HG03097 (cell line): ENCODE measurements around the gene PARP1.

ENCODE experiments used
- ATAC-seq: cut with Tn5 transposase; IDR thresholded peaks from one replicate; pipeline ENCODE4 v1.9.1; 2021; ENCODE audit not compliant: unreplicated experiment, low FRiP score

PARP1 gene

DNA sequence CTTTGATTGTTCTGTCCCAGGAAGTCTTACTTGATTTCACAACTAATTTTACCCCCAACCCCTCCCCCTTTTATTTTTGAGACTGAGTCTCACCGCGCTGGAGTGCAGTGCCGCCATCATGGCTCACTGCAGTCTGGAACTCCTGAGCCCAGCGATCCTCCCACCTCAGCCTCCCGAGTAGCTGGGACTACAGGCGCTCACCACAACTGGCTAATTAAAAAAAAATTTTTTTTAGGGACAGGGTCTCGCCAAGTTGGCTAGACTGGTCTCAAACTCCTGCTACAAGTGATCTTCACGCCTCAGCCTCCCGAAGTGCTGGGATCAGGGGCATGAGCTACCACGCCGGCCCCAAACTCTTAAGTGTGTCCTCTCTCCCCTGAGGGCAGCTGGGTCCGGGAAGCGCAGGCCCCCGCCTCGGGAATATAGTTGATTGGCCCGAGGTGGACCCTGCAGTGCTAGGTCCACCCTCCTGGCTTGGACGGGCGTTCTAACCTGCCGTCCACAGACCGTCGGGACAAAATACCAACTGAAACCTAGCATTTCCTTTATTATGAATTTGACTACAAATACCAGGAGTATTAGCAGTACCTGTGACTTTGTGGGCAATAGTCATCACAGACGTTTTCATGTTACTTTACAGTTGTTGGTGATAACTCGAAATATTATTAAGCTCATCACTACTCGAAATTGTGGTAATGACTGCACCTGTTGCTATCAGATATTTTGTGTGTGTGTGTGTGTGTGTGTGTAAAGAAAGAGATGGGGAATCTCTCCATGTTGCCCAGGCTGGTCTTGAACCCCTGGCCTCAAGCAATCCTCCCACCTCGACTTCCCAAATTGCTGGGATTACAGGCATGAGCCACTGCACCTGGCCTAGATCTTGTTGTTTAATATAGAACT lies 642 bp upstream of the PARP1 start:
- ATAC-seq: no peak

DNA sequence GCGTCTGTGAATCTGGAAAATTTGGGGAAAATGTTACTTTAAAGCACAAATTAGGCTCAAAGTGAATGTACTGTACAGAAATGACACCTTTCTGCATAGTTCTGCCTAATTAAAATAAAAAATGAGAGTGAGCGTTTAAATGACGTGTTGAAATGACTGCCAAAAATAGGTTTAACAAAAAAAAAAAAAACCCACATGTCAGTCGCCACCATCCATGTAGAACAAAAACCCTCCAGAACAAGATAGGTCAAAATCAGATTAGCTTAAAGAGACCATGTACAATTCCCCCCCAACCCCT lies 745 bp downstream of the PARP1 start:
- no peak for ATAC-seq

DNA sequence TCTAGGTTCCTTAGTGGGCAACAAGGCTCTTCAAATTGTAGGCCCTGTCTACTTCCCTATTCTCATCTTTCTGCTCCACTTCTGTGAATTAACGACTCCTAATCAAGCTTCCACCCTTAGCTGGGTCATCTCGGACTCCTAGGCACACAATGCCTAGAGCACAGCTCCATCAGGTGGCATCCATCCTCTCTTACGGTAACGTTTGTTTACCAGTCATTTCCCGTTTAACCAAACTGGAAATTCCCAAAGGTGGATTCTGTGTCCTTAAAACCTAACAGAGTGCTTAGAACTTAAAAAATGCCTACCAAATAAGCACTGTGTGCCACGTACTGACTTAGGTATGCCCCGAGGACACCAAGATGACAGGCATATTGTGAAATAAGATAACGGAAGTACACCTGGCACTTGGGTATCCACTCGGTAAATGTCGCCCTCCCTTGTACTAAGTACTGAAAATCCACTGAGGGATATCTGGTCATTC lies 1.5 kb downstream of the PARP1 start:
- no peak for ATAC-seq

DNA sequence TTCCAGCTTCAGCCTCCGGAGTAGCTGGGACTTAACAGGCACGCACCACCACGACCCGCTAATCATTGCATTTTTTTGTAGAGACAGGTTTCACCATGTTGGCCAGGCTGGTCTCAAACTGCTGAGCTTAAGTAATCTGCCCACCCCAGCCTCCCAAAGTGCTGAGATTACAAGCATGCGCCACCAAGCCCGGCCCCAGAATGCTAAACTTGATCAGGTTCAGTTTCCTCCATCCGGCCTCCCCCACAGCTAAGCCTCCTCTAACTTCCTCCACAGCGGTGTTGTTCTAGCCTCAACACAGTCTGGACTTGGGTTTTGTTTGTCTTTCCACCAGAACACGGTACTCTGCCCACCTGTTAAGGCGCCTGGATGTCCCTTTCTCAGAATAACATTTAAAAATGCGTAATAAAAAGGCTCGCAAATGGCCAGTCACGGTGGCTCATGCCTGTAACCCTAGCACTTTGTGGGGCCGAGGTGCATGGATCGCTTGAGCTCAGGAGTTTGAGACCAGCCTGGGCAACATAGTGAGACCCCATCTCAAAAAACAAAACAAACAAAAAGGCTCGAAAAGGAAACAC lies 2.4 kb downstream of the PARP1 start:
- ATAC-seq: no peak

DNA sequence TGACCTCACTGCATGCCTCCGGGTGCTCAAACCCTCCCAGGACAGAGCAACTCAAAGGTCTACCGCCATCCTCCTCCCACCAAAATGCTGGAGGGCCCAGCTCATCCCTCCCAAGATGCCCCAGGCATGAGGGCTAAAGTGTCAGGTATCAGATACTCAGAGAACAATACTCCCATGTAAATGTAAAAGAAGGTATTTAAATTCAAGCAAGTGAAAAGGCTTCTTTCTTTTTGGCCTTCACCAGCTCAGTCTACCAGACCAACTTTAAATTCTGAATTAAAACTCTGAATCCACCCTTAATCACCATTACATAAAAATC lies 3.0 kb downstream of the PARP1 start:
- ATAC-seq: no peak

DNA sequence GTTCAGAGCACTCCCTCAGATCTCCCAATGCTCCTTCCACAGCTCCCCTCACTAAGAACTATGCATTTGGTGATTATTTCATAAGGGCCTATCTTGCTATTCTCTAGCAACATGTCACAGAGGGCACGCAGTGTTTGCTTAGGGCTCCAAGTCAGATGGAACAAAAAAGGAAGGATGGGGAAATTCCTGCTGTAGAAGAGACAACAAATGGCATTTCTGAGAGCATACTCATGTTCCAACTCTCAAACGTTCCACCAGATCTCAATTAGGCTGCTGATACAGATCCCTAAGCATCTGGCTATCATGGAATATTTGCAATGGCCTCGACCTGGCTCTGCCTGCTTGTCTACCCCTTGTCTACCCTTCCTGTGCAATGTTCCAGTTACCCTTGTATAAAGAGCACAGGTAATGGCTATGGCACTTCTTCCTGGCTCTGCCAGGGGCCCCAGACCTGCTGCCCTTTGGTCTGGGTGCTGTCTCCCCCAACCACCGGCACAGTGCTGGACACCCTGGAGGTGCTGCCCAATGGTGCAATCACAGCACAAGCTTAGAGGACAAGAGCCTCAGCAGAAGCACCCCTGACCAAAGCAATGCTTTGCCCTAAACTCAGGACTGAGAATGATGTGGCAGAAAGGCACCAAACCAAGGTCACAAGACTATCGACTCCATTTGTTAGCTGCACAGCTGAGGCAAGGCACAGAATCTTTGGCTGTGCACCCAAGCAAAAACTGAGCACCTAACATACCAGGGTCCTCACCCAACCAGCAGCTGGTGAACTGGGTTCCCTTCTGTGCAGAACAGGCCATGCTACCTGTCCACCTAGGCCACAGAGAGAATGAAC lies 3.6 kb downstream of the PARP1 start:
- ATAC-seq: no peak

DNA sequence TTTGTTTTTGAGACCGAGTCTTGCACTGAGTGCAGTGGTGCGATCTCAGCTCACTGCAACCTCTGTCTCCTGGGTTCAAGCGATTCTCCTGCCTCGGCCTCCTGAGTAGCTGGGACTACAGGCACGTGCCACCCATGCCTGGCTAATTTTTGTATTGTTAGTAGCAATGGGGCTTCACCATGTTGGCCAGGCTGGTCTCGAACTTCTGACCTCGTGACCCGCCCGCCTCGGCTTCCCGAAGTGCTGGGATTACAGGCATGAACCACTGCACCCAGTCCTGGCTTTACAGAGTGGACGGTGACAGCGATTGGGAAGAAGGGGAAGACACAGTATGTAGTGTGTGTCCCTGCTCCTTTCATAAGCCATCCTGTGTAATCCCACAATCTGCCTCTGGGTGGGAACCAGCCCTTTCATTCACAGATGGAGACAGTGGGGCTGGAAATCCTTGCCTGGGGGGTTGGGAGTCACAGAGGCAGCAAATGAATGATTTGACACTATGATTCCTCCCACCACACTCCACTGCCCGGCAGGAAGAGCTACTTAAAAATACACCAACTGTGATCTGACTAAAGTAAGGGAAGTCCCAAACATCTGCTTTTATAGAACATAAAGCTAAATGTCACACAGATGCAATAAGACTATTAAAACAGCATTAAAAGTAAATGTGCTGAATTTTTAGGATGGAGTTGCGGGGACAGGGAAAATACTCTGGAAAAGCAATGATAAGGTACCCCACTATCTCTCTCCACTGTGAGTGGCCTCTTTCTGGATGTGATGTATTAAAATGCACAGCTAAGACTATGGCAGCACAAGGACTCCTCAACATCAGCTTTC lies 4.5 kb downstream of the PARP1 start:
- ATAC-seq: no peak

DNA sequence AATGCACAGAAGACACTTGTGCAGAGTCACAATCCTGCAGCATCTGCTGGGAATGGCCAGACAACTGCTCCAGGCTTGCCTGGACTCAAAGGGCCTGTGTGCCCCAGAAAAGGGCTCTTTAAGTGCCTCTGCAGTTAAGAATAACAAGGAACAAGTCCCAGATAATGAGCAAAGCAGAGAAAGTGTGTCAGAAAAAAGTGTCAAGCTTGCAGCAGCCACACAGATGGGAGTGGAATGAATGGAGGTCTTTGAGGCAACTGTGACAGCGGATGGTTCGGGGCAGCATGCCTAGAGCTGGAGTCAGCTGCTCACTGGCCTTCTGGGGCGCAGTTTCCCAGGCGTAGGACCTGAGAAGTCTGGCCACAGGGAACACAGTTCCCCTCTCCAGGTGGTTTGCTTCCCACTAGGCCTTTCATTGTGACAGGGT lies 5.1 kb downstream of the PARP1 start:
- ATAC-seq: no peak

DNA sequence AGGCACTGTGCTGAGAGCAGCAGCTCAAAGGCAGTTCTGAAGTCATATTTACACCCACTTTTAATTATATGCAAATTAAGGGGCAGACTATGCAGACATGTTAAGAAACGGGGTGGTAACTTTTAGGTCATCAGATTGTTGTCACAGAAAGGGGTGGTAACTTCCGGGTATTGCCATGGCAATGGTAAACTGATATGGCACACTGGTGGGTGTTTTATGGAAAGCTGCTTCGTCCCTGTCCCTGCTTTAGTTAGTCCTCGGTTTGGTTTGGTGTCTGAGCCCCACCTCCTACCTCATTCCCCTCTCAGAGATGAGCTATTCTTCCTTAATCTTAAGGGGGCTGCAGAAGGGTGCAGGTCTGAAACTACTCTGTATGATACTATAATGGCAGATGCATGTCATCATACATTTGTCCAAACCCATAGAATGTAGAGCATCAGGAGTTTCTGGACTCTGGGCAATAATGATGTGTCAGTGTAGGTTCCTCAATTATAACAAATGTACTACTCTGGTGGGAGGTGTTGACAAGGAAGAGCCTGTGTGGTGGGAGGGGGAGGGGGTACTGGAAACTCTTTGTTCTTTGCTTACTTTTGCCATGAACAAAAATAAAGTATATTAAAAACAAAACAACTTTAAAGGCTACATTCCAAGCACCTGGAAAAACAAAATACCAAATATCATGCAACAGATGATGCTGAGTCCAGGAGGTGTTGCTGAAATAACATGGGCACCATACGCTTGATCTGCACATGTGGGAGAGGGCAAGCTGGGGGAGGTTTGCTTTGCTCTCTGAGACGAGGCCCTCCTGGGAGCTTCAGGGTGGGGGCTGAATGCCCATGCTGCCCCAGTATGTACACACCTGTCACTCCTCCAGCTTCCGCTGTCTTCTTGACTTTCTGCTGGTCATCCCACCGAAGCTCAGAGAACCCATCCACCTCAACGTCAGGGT lies 6.3 kb downstream of the PARP1 start:
- ATAC-seq: no peak

DNA sequence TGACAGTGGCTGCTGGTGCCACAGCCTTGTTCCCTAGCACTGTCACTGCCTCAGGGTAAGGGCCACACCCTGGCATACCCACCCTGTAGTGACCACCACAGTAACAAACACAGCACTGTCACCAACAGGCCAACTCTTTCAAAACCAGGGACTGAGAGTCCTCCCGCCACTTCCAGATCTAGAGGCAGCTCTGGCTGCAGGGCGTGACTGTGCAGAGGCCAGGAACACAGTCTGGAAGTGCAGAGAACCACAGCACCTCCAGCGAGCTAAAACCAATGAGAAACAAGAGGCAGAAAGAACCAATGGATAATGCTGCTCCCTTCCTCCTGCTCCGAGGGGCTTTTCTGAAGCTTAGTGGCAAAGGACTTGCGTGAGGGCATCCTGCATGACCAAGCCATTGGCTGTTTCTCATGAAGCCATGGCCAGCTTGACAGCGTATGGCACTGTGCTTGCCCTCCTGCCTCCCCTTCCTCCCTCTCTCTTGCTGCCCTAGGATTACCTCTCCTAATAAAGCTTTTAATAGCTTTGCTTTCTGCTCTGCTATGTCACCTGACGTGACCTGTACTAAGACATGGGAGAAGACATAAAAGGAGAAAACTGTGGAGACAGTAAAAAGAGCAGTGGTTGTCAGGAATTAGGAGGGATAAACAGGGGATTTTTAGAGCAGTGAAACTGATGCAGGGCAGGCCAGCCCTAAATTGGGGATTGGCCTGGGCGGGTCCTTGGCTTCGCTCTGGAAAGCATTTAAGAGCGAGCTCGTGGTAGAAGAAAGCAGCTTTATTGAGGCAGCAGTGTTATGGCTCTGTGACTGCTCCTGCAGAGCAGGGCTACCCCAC lies 7.2 kb downstream of the PARP1 start:
- ATAC-seq: no peak

DNA sequence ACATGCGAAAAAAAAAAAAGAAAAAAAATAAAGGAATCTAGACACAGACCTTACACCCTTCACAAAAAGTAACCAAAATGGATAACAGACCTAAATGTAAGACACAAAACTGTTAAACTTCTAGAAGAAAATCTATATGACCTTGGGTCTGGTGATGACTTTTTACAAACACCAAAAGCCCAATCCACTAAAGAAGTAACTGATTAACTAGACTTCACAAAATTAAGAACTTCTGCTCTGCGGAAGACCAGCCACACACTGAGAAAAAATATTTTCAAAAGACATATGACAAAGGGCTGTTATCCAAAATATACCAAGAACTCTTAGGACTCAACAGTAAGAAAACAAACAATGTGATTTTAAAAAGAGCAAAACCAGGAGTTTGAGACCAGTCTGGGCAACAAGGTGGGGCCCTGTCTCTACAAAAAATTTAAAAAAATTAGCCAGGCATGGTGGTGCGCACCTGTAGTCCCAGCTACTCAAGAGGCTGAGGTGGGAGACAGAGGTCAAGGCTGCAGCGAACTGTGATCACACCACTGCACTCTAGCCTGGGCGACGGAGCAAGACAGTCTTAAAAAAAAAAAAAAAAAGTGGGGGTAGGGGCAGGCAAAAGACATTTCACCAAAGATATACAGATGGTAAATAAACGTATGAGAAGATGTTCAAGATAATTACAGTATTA lies 9.8 kb downstream of the PARP1 start:
- no peak for ATAC-seq

DNA sequence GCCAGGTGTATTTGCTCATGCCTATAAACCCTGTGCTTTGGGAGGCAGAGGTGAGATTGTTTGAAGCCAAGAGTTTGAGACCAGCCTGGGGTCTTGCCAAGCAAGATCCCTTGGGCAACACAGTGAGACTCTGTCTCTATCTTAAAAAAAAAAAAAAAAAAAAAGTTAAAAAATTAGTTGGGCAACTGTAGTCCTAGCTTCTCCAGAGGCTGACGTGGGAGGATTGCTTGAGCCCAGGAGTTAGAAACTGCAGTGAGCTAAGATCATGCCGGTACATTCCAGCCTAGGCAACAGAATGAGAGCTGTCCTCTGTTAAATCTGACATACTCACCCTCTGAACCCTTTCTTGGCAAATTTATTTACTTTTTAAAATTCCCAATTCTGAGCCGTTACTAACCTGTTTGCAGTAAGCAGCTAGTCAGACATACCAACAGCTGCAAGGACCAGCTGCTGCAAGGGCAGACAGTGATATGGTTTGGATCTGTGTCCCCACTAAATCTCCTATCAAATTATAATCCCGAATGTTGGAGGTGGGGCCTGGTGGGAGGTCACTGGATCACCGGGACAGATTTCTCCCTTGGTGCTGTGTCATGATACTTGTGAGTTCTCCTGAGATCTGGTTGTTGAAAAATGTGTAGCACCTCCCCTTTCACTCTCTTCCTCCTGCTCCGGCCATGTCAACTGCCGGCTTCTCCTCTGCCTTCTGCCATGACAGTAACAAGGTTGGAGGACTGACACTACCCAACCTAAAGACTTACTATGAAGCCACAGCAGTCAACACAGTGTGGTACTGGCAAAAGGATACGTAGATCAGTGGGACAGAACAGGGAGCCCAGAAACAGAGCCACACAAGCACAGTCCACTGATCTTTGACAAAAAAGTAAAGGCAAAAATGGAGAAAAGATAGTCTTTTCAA lies 10.6 kb downstream of the PARP1 start:
- ATAC-seq: no peak

DNA sequence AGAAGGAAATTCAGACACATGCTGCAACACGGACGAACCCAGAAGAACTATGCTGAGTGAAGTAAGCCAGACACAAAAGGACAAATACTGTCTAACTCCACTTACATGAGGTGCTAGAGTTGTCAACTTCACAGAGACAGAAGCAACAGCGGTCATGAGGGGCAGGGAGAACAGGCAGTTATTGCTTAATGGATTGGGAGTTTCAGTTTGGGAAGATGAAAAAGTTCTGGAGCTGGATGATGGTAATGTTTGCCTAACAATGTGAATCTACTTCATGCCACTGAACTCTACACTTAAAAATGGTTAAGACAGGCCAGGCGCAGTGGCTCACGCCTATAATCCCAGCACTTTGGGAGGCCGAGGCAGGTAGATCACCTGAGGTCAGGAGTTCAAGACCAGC lies 12.1 kb downstream of the PARP1 start:
- ATAC-seq: no peak

DNA sequence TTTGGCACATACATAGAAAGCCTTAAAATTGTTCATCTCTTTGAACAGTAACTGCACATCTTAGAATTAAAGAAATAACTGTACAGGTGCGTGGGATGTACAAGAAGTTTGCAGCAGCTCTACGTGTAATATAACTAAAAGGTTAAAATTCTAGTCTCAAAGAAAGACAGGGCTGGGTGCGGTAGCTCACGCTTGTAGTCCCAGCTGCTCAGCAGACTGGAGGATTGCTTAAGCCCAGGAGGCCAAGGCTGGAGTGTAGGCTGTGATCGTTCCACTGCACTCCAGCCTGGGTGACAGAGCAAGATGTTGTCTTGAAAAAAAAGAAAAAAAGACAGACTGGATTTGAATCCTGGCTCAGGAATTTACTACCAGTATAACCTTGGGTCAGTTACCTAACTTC lies 13.4 kb downstream of the PARP1 start:
- no peak for ATAC-seq

DNA sequence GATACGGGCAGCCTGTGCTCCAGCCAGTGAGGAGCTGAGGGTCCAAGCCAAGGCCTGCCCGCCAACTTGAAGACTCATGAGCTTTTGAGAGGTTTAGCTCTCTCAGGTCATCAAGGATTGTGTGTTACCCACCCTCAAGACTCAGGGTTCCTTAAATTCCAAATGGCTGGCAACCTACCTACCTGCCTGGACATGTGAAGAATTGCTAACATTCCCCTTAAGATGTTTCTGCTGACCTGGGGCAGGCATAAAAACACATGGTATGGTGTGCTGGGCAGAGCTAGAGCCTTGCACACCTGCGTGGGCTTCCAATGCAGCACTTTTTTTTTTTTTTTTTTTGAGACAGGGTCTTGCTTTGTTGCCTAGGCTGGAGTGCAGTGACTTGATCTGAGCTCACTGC lies 17.2 kb downstream of the PARP1 start:
- no peak for ATAC-seq

DNA sequence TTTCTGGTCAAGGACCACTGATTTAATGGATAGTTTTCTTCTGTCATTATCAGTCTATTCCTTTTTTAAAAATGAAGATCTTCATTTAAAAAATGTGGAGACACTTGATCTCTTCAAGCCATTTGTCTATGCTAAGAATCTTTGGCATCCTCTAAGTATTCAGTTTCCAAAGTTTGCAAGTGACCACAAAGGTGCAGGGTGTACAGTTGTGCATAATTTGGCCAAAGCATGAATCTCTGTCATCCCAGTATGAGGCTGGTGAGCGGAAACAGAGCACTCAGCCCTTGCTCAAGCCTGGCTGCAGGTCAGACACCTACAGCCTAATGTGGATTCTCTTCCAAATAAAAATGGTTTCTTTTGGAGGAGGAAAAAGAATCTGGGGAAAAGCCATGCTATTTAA lies 19.8 kb downstream of the PARP1 start:
- no peak for ATAC-seq

DNA sequence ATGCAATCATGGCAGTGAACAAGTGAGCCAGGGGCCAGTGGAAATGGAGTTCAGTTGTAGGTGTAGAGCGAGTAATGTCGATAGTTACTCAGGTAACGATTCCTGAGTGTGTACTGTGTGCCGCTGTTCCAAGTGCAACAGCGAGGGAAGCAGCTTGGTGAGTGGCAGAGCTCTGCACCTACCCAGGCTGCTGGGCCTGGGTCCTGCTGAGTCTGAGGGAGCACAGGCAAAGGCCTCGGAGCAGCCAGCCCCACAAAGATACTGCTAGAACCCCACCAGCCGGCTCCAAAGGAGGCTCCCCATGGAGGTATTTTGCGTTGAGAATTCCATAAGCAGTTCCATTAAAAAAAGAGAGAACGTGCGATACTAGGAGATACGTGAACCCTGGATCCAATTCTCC lies 23.2 kb downstream of the PARP1 start:
- ATAC-seq: no peak
